ENCODE results near the gene BCAR1.

DNA sequence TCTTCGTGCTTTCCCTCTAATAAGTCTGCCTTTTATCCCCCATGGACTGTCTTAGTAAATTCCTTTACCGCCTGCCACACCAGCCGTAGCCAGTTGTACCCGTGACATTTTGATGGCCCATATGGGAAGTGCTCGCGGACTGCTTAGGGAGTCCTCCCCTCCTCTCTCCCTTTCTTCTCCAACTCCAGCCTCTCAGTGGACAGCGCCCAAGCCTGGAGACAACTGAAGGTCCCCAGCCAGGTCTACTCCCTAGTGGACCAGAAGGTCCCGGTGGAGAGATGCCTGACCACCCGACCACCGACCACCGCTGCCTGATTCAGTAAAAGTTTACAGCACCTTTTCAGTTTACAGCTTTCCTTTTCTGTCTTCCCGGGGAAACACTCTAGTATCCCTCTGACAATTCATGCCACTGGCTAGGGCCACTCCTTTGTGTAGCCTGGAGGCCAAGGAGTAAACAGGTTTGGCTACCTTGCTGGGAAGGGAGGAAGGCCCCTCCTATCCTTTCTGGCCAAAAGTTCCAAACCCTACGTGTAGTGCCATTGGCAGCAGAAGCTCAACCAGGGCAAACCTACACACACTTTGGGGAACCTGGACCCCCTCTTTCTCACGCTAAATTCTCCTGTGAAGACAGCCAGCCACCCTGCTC is 62.5 kb downstream of the BCAR1 start:
- no peak for TF ChIP-seq ZNF274 (IDR thresholded peaks at IDR 0.05; ENCODE audit: low read depth, low read length)
- TF ChIP-seq YY1 (IDR thresholded peaks at IDR 0.05; ENCODE audit: insufficient read depth, insufficient read length), result no peak

Measured in NT2/D1 (cell line).